ENCODE results near the gene SLC9A5. TPM values are rescaled to one million over a fixed set of nuclear protein-coding genes. Genes with fewer than 3 reads are reported as not detected.

Gene SLC9A5
- total and polyA plus RNA-seq, 10 of the 15 experiments (the other 5 are each of a cell fraction or from before 2014, with no cell fraction given) = 0.26 to 5.7 (median 1.5) TPM

DNA sequence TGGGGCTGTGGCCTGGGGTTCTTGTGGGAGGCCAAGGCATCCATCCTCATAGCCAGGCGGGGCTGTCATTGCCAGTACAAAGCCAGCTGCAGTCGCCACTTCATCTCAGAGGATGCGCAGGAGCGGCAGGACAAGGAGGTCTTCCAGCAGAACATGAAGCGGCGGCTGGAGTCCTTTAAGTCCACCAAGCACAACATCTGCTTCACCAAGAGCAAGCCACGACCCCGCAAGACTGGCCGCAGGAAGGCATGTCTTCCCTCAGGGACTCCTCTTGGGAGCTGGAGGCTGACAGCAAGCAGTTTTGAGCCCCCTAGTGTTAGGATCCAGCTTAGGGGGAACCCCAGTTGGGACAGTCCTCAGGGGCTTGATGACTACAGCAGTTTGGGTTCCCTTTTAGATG, 15.5 kb downstream of the SLC9A5 start:
- RAD21 ChIA-PET (ENCODE audit: unreplicated experiment) = interaction anchor here (1.1 kb wide), 1 partner anchor 75 kb away, joined by 5 read pairs; no protein-coding TSS in a partner anchor
- Histone ChIP-seq H3K79me2 (ENCODE audit: control insufficient read depth, insufficient read depth, low read length) (no peaks in the 10 kb centered on the region), H3K9me3 (replicated peaks; ENCODE audit: control insufficient read depth, insufficient read depth, low read length) (no peaks in the 10 kb centered on the region), H3K4me3 (no peak overlapping the region), H3K27me3 (replicated peaks in 1 of 2; ENCODE audit: control insufficient read depth in 2 of 2, insufficient read depth in 2 of 2, low read length in 1 of 2) (no peaks in the 10 kb centered on the region), H2AFZ (ENCODE audit: control insufficient read depth, low read depth, low read length) (no peak overlapping the region), H3K27ac (ENCODE audit: control insufficient read depth, insufficient read depth) (no peak overlapping the region), H3K4me1 (ENCODE audit: control insufficient read depth, insufficient read depth, low read length) (no peaks in the 10 kb centered on the region), H4K20me1 (ENCODE audit: control insufficient read depth, insufficient read depth) (no peaks in the 10 kb centered on the region), H3K36me3 (ENCODE audit: control insufficient read depth in 2 of 2, insufficient read depth in 2 of 2, low read length in 1 of 2) (no peaks in the 10 kb centered on the region), H3K9ac (ENCODE audit: control insufficient read depth, insufficient read depth, low read length) (no peak overlapping the region), H3K4me2 (ENCODE audit: control insufficient read depth, insufficient read depth) (no peak overlapping the region)
- BruUV-seq (replicated peaks) = no TSS peak
- FAIRE-seq (no peak), ATAC-seq (peak; percentile 47; the same call in 2 of the 3 replicates), DNase-seq (ENCODE audit: low read depth, low spot score) (no peak)
- no peak for TF ChIP-seq CBX3 (IDR thresholded peaks at IDR 0.05; ENCODE audit: borderline replicate concordance, low read depth)
- TF ChIP-seq, protein P1, sequence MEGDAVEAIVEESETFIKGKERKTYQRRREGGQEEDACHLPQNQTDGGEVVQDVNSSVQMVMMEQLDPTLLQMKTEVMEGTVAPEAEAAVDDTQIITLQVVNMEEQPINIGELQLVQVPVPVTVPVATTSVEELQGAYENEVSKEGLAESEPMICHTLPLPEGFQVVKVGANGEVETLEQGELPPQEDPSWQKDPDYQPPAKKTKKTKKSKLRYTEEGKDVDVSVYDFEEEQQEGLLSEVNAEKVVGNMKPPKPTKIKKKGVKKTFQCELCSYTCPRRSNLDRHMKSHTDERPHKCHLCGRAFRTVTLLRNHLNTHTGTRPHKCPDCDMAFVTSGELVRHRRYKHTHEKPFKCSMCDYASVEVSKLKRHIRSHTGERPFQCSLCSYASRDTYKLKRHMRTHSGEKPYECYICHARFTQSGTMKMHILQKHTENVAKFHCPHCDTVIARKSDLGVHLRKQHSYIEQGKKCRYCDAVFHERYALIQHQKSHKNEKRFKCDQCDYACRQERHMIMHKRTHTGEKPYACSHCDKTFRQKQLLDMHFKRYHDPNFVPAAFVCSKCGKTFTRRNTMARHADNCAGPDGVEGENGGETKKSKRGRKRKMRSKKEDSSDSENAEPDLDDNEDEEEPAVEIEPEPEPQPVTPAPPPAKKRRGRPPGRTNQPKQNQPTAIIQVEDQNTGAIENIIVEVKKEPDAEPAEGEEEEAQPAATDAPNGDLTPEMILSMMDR (IDR thresholded peaks at IDR 0.05 in 2 of 3, conservative IDR thresholded peaks at IDR 0.05 in 1 of 3; ENCODE audit: control insufficient read depth in 2 of 3, extremely low read depth in 1 of 3, insufficient read depth in 1 of 3, low read depth in 3 of 3, low read length in 3 of 3) = peak; percentile 7 to 17 (median 17); a peak in 2 of 6 replicates
- CTCF ChIA-PET = interaction anchor here (0.5 to 1.5 kb wide), 6 partner anchors 14 to 408 kb away, joined by 3 to 5 read pairs (median 3); no protein-coding TSS in a partner anchor
- WGBS (ENCODE audit: insufficient coverage, insufficient replicate concordance, low lambda C conversion rate, missing lambda C conversion rate) = 84% methylated on average over 9 of the region's 9 CpGs
- in situ Hi-C loops (cut with MboI) (no loop called here), intact Hi-C loops (cut with micrococcal nuclease; ENCODE audit: unreplicated experiment) (no loop called here)
- POLR2A ChIA-PET = no interaction called here
- SMC1A ChIA-PET (ENCODE audit: uncharacterized antibody, unreplicated experiment) = interaction anchor here (1.3 kb wide), 1 partner anchor 17 kb away, joined by 3 read pairs; no protein-coding TSS in a partner anchor

DNA sequence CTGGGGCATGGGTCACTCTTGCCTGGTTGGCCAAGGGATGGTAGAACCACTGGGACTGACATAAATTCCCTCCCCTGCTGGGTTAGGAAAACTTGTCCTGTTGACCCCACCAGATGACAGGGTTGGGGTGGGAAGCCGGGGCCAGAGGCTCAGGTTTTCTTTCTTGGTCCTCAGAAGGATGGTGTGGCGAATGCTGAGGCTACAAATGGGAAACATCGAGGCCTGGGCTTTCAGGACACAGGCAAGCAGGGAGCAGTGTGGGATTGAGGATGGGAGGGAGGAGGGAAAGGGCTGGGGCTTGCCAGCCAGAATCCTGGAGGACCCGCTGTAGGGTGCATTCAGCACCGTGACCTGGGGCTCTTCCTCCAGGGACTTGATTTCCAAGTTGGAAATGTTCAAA, 16.1 kb downstream of the SLC9A5 start:
- in situ Hi-C loops (cut with MboI) = no loop called here
- ATAC-seq (no peak), DNase-seq (ENCODE audit: low read depth, low spot score) (no peak), FAIRE-seq (no peak)
- no peaks in the 10 kb centered on the region for H3K9me3 ChIP-seq (replicated peaks; ENCODE audit: control insufficient read depth, insufficient read depth, low read length)
- ChIA-PET POLR2A (no interaction called here), SMC1A (ENCODE audit: uncharacterized antibody, unreplicated experiment) (interaction anchor here (1.3 kb wide), 1 partner anchor 17 kb away, joined by 3 read pairs; no protein-coding TSS in a partner anchor), RAD21 (ENCODE audit: unreplicated experiment) (no interaction called here), CTCF (interaction anchor here (1.1 to 1.5 kb wide), 3 partner anchors 13 to 163 kb away, joined by 3 to 5 read pairs (median 4); no protein-coding TSS in a partner anchor)
- no peak overlapping the region for H3K27ac ChIP-seq (ENCODE audit: control insufficient read depth, insufficient read depth)
- no peak overlapping the region for H3K4me3 ChIP-seq
- H3K27me3 ChIP-seq (replicated peaks in 1 of 2; ENCODE audit: control insufficient read depth in 2 of 2, insufficient read depth in 2 of 2, low read length in 1 of 2) = no peaks in the 10 kb centered on the region
- no peaks in the 10 kb centered on the region for H3K4me1 ChIP-seq (ENCODE audit: control insufficient read depth, insufficient read depth, low read length)
- no peak overlapping the region for H2AFZ ChIP-seq (ENCODE audit: control insufficient read depth, low read depth, low read length)
- no peaks in the 10 kb centered on the region for H3K36me3 ChIP-seq (ENCODE audit: control insufficient read depth in 2 of 2, insufficient read depth in 2 of 2, low read length in 1 of 2)
- H3K4me2 ChIP-seq (ENCODE audit: control insufficient read depth, insufficient read depth) = no peak overlapping the region
- no peaks in the 10 kb centered on the region for H3K79me2 ChIP-seq (ENCODE audit: control insufficient read depth, insufficient read depth, low read length)
- 57% methylated on average over 5 of the region's 5 CpGs for WGBS (ENCODE audit: insufficient coverage, insufficient replicate concordance, low lambda C conversion rate, missing lambda C conversion rate)
- H3K9ac ChIP-seq (ENCODE audit: control insufficient read depth, insufficient read depth, low read length) = no peak overlapping the region
- no TSS peak for BruUV-seq (replicated peaks)
- H4K20me1 ChIP-seq (ENCODE audit: control insufficient read depth, insufficient read depth) = no peaks in the 10 kb centered on the region
- intact Hi-C loops (cut with micrococcal nuclease; ENCODE audit: unreplicated experiment) = no loop called here
- no peak for TF ChIP-seq IKZF2 (IDR thresholded peaks at IDR 0.05)
- TF ChIP-seq, protein P2, sequence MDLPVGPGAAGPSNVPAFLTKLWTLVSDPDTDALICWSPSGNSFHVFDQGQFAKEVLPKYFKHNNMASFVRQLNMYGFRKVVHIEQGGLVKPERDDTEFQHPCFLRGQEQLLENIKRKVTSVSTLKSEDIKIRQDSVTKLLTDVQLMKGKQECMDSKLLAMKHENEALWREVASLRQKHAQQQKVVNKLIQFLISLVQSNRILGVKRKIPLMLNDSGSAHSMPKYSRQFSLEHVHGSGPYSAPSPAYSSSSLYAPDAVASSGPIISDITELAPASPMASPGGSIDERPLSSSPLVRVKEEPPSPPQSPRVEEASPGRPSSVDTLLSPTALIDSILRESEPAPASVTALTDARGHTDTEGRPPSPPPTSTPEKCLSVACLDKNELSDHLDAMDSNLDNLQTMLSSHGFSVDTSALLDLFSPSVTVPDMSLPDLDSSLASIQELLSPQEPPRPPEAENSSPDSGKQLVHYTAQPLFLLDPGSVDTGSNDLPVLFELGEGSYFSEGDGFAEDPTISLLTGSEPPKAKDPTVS (IDR thresholded peaks at IDR 0.05; ENCODE audit: low read depth, low read length) = no peak
- no peak for TF ChIP-seq RCOR1 (conservative IDR thresholded peaks at IDR 0.05; ENCODE audit: low read depth, low read length)
- TF ChIP-seq, protein P1 (IDR thresholded peaks at IDR 0.05 in 2 of 3, conservative IDR thresholded peaks at IDR 0.05 in 1 of 3; ENCODE audit: control insufficient read depth in 2 of 3, extremely low read depth in 1 of 3, insufficient read depth in 1 of 3, low read depth in 3 of 3, low read length in 3 of 3) = no peak
- no peak for TF ChIP-seq NFIC (IDR thresholded peaks at IDR 0.05; ENCODE audit: low read depth, low read length)
- no peak for TF ChIP-seq ZNF207 (IDR thresholded peaks at IDR 0.05; ENCODE audit: borderline replicate concordance)
- no peak for TF ChIP-seq POLR2AphosphoS5 (IDR thresholded peaks at IDR 0.05; ENCODE audit: low read length)
- TF ChIP-seq IRF4 (IDR thresholded peaks at IDR 0.05; ENCODE audit: low read depth, low read length) = no peak
